DMS79 (cell line): ENCODE measurements around the gene TUBGCP3.

Experiments used
- DNase-seq: peaks from one replicate; lab custom pipeline; 2025; lab: John Stamatoyannopoulos, UW

TUBGCP3 gene

DNA sequence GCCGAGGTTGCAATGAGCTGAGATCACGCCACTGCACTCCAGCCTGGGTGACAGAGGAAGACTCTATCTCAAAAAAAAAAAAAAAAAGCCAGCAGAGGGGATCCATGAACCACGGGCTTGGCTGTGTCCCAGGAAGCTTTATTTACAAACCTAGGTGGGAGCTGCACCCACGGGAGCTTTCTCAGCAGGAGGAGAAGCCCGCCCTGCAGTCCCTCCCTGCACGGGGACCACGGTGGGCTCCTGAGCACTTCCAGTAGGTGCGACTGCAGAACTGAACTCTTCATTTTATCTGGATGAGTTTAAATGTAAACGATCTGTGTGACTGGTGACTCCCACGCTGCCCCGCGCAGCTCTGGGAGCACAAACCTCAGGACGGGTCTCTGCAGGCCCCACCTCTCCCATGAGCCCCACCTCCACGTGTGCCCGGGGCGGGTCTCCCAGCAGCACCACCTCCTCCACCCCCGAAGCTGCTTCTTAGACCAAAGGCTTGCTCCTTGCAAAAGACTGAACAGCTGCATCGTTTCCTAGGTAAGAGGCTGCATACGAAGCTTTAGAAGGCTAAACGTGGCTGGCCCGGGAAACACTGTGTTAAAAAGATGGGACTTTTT, 145.4 kb downstream of the TUBGCP3 start:
- DNase-seq: peak; percentile 68

DNA sequence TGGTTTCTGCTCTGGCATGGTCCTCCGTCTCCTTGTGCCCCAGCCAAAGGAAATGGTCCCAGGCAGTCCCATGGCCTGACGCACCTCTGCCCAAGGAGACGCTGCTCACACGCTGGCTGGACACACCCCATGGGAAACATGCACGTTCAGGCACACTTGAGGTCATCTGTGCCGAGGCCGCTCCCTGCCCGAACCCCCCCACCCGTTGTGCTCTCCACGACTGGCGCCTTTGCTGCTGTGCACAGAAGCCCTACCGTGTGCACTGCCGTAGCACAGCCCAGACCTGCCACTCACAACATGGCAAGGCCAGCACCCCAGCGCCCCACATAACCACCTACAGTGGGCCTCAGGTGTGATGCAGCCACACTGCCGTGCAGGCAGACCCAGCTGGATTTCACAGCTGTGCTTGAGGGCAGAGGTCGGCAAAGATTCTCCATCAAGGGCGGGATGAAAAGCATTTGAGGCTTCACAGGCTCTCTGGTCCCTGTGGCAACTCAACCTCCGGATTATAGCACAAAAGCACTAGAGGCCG, 146.1 kb downstream of the TUBGCP3 start:
- DNase-seq: no peak

DNA sequence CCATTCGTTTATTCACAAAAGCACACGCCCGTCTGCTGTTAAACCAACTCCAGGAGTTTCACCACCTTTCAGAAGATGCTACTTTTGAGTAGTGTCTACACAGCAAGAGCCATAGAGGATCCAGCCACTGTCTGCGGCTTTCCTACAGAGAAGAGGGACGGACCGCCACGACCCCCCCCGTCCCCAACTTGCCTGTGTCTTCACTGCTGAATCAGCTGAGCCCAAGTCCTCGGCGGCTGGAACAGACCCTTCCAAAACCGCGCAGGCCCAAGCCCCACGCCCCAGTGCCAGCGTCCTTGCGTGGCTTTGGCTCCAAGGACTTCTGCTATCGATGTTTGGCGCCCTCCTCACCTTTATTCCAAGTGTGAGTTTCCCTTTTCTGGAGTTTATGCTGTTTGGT, 146.7 kb downstream of the TUBGCP3 start:
- DNase-seq: no peak

DNA sequence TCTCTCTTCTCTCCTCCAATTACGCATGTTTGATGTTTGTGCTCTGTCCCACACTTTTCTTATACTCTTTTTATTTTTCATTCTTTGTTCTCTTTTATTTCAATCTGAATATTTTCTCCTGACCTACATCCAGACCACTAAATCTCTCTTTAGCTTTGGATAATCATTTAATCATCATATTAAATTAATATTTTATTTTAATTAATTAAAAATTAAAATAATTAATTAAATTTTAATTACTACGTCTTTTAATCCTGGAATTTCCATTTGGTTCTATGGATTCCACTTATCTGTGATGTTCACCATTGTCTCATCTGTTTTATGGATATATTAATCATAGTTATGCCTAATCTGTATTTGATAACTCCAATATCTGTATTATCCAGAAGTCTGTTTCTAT, 149.4 kb downstream of the TUBGCP3 start:
- no peak for DNase-seq

DNA sequence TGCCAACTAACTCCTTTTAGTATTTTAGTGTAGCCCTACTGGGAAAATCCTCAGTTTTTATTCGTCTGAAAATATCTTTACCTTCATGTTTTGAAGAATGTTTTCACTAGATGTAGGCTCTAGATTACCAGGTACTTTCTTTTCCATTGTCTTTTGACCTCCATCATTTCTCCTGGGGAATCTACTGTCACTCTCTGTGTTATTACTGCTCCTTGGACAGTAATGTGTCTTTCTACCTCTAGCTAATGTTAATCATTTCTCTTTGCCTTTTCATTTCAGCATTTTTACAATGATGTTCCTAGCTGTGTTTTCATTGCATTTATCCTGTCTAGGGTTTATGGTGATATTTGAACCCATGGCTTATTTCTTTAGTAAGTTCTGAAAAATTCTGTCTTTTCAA, 149.9 kb downstream of the TUBGCP3 start:
- no peak for DNase-seq

DNA sequence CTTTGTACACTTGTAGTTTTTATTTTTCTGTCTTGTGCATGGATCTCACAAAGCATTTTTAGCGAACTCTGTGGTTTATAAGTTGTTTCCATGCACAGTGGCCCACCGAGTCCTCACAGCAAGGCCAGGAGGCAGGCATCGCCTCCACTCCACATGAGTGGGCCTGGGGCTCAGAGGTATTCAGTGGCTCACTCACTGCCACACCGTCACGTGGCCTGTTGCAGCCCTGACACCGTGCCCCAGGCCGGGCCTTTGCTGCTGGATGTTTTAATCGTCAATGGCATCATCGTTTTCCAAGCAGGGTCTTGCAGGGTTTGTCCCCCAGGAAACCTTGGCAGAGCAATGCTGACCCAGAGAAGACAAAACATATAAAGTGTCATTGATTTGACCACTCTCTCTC, 152.0 kb downstream of the TUBGCP3 start:
- DNase-seq: no peak
